Measurements from ENCODE around the gene STMN3. TPM values are rescaled to one million over a fixed set of nuclear protein-coding genes. Genes with fewer than 3 reads are reported as not detected.

Gene STMN3
- polyA plus RNA-seq, 1 experiment, result 21.8 TPM

GRCh38 chr20:63591786-63592355 is 61.4 kb downstream of the STMN3 start:
- CTCF ChIA-PET, result no interaction called here
- Histone ChIP-seq H3K27ac (ENCODE audit: low read depth, low read length) (no peak overlapping the region), H3K27me3 (ENCODE audit: control insufficient read depth, insufficient read depth, low read length) (no peaks in the 10 kb centered on the region), H3K9me3 (ENCODE audit: control insufficient read depth, insufficient read depth, low read length) (no peaks in the 10 kb centered on the region; the same call in 1 of the 2 replicates), H3K4me3 (ENCODE audit: low read depth, low read length) (no peak overlapping the region)
- no peak for DNase-seq (ENCODE audit: low read depth, low spot score)
- no peak for TF ChIP-seq CTCF (IDR thresholded peaks at IDR 0.05; ENCODE audit: low read depth, low read length)
- POLR2A ChIA-PET, result no interaction called here

GRCh38 chr20:63591147-63591533 is 62.1 kb downstream of the STMN3 start:
- Histone ChIP-seq H3K27me3 (ENCODE audit: control insufficient read depth, insufficient read depth, low read length) (no peaks in the 10 kb centered on the region), H3K4me3 (ENCODE audit: low read depth, low read length) (no peak overlapping the region), H3K27ac (ENCODE audit: low read depth, low read length) (no peak overlapping the region), H3K9me3 (ENCODE audit: control insufficient read depth, insufficient read depth, low read length) (no peaks in the 10 kb centered on the region; the same call in 1 of the 2 replicates)
- ChIA-PET POLR2A (no interaction called here), CTCF (no interaction called here)
- no peak for DNase-seq (ENCODE audit: low read depth, low spot score)
- TF ChIP-seq CTCF (IDR thresholded peaks at IDR 0.05; ENCODE audit: low read depth, low read length), result no peak

GRCh38 chr20:63590218-63591146 is 62.7 kb downstream of the STMN3 start:
- ChIA-PET CTCF (no interaction called here), POLR2A (no interaction called here)
- no peak overlapping the region for H3K27ac ChIP-seq (ENCODE audit: low read depth, low read length)

More at GRCh38 chr20:63590218-63591146, 62.7 kb downstream of the STMN3 start:
- TF ChIP-seq CTCF (IDR thresholded peaks at IDR 0.05; ENCODE audit: low read depth, low read length), result no peak
- H3K27me3 ChIP-seq (ENCODE audit: control insufficient read depth, insufficient read depth, low read length), result no peaks in the 10 kb centered on the region
- H3K4me3 ChIP-seq (ENCODE audit: low read depth, low read length), result no peak overlapping the region
- DNase-seq (ENCODE audit: low read depth, low spot score), result no peak
- H3K9me3 ChIP-seq (ENCODE audit: control insufficient read depth, insufficient read depth, low read length), result no peaks in the 10 kb centered on the region; the same call in 1 of the 2 replicates

Small RNA genes within 50 kb of the gene (small RNA-seq; reads per million reads assigned to genes)
- gene TNFRSF6B (ENCODE audit: insufficient read length, low read depth), result not detected

Other genes starting within 250 kb of the STMN3 start
- gene KCNQ2, start 180.8 kb downstream of the STMN3 start, polyA plus RNA-seq (2011; rRNA removed), result not detected in 2 replicates
- 0.94 and 0.99 TPM in 2 replicates for gene EEF1A2, start 154.3 kb downstream of the STMN3 start, polyA plus RNA-seq (2011; rRNA removed)
- gene PPDPF, start 132.7 kb downstream of the STMN3 start, polyA plus RNA-seq (2011; rRNA removed), result 13.5 and 21.7 TPM in 2 replicates
- 0.02 TPM in 1 of 2 replicates, not detected in the other for gene PTK6, start 116.0 kb downstream of the STMN3 start, polyA plus RNA-seq (2011; rRNA removed)
- not detected in 2 replicates for gene SRMS, start 105.7 kb downstream of the STMN3 start, polyA plus RNA-seq (2011; rRNA removed)
- gene FNDC11, start 99.3 kb downstream of the STMN3 start, polyA plus RNA-seq (2011; rRNA removed), result 0.64 and 0.76 TPM in 2 replicates
- 4.6 and 7.0 TPM in 2 replicates for gene HELZ2, start 79.2 kb downstream of the STMN3 start, polyA plus RNA-seq (2011; rRNA removed)
- gene GMEB2, start 26.3 kb downstream of the STMN3 start, polyA plus RNA-seq (2011; rRNA removed), result 6.3 and 7.3 TPM in 2 replicates
- gene RTEL1, start 4.9 kb upstream of the STMN3 start, polyA plus RNA-seq (2011; rRNA removed), result 11.3 and 14.6 TPM in 2 replicates
- 2.5 and 5.2 TPM in 2 replicates for gene TNFRSF6B, start 43.2 kb upstream of the STMN3 start, polyA plus RNA-seq (2011; rRNA removed)
- gene ARFRP1, start 54.6 kb upstream of the STMN3 start, polyA plus RNA-seq (2011; rRNA removed), result 21.4 and 23.8 TPM in 2 replicates
- 8.7 and 10.6 TPM in 2 replicates for gene ZGPAT, start 54.6 kb upstream of the STMN3 start, polyA plus RNA-seq (2011; rRNA removed)
- gene LIME1, start 83.2 kb upstream of the STMN3 start, polyA plus RNA-seq (2011; rRNA removed), result 1.5 and 1.8 TPM in 2 replicates
- 26.0 and 27.6 TPM in 2 replicates for gene SLC2A4RG, start 86.4 kb upstream of the STMN3 start, polyA plus RNA-seq (2011; rRNA removed)
- gene ZBTB46, start 177.8 kb upstream of the STMN3 start, polyA plus RNA-seq (2011; rRNA removed), result 2.0 and 2.8 TPM in 2 replicates
- not detected in 2 replicates for gene ABHD16B, start 208.1 kb upstream of the STMN3 start, polyA plus RNA-seq (2011; rRNA removed)
- gene TPD52L2, start 211.8 kb upstream of the STMN3 start, polyA plus RNA-seq (2011; rRNA removed), result 202 and 219 TPM in 2 replicates
- 36.7 and 40.9 TPM in 2 replicates for gene DNAJC5, start 241.7 kb upstream of the STMN3 start, polyA plus RNA-seq (2011; rRNA removed)